A673 (cell line): Measurements from ENCODE around the gene YIPF6.

Source experiments
- CTCF ChIP-seq: fragments of 300-800, 200-600 bp; sonication (generic); conservative IDR thresholded peaks from 2 replicates; pipeline ENCODE4 v1.5.1; 2017; ENCODE audit warnings: low read depth, mild to moderate bottlenecking, antibody characterized with exemption, low read length, moderate library complexity, mixed read lengths
- EZH2 ChIP-seq: fragments of 200-600 bp; sonication (generic); IDR thresholded peaks from 2 replicates; pipeline ENCODE4 v1.6.1; 2017; ENCODE audit warnings: borderline replicate concordance, low read depth, mild to moderate bottlenecking, mixed read lengths, antibody characterized with exemption, low read length; ENCODE audit not compliant: poor library complexity, severe bottlenecking

GRCh38 chrX:68487254-68487653 lies 11.6 kb upstream of the YIPF6 start:
- TF ChIP-seq CTCF: no peak
- TF ChIP-seq EZH2: no peak
